GM18909 (cell line): ENCODE data around the gene MIA.
"Not testable (repeated sequence)": the region's sequence is repeated elsewhere in the genome, so short reads cannot be mapped to it uniquely, and the experiment has no call there.

ENCODE experiments used
- ATAC-seq: cut with Tn5 transposase; IDR thresholded peaks from one replicate; pipeline ENCODE4 v1.9.1; 2021; ENCODE audit warnings: mild to moderate bottlenecking; ENCODE audit not compliant: unreplicated experiment, poor library complexity

The MIA gene

DNA sequence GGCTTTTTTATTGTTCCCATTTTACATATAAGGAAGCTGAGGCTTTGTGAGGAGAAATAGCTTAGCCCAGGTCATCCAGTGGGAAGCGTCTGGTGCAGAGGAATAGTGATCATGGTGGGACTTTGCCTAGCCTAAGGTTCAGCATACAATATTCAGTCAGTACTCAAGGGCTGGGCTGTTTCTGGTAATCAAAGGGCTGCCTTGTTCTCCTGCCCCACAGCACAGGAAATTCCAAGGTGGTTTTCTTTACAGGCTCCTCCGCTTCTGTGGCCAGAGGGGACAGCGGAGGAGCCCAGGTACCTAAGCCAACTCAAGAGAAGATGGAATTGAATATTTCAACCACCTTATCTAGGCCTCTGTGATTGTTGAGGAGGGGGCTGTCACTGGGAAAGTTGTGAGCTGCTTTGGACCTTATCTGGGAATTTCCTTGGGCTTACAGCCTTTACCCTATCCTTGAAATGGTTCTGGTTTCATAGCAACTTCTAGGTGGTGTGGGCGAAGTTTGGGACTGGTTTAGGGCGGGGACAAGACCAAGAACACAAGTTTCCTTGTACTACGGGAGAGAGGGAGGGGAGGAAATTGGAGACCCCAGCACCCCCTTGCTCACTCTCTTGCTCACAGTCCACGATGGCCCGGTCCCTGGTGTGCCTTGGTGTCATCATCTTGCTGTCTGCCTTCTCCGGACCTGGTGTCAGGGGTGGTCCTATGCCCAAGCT, at the start of gene MIA:
Gene MIA, plus strand, starts transcription at position 606 of the 716 bp plus-strand sequence. Its CDS starts 22 bp downstream, at position 628.
- no peak for ATAC-seq

DNA sequence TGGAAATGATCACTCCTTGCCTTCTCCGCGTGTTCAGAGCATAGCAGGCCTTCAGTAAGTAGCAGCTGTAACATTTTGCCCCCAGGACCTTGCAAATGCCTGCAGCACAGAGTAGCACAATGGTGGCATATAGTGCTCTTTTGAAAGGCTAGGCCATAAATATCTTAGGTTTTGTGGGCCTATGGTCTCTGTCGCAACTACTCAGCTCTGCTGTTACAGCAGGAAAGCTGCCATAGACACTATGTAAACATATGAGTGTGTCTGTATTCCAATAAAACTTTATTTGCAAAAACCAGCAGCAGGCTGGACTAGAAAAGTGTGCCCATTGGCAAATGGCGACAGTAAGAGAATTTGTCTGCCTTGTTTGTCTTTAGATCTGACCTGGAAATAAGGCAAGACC, 49.0 kb upstream of the MIA start:
- ATAC-seq = no peak

DNA sequence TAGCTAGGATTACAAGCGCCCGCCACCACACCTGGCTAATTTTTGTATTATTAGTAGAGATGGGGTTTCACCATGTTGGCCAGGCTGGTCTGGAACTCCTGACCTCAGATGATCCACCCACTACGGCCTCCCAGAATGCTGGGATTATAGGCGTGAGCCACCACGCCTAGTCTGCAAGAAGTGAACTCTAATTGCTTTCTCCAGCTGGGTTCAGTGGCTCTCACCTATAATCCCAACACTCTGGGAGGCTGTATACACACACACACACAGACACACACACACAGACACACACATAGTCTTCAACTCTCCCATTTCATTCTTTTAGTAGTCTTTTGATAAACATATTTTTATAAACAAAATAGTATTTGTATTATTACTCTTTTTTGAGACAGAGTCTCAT, 45.3 kb upstream of the MIA start:
- ATAC-seq = not testable (repeated sequence)

DNA sequence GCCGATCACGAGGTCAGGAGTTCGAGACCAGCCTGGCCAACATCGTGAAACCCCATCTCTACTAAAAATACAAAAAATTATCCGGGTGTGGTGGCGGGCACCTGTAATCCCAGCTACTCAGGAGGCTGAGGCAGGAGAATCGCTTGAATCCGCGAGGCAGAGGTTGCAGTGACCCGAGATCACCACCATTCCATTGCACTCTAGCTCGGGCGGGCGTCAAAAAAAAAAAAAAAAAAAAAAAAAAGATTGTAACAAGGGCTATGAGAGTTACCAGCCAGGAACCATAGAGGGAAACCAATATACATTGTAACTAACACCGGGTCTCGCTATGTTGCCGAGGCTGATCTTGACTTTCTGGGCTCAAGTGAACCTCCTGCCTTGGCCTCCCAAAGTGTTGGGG, 43.0 kb upstream of the MIA start:
- ATAC-seq = not testable (repeated sequence)

DNA sequence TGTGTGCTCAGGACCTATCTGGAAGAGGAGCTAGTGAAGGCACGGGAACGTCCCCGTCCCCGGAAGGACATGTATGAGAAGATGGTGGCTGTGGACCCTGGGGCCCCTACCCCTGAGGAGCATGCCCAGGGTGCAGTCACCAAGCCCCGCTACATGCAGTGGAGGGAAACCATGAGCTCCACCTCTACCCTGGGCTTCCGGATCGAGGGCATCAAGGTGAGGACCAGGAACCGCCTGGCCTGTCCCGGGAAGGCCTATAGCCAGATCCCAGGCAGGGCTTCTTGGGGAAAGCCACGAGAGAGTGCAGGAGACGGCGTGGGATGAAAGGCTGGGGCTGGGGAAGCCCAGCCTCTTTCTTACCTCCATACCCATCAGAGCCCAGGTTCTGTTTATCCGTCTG, 42.2 kb upstream of the MIA start:
- ATAC-seq = no peak

DNA sequence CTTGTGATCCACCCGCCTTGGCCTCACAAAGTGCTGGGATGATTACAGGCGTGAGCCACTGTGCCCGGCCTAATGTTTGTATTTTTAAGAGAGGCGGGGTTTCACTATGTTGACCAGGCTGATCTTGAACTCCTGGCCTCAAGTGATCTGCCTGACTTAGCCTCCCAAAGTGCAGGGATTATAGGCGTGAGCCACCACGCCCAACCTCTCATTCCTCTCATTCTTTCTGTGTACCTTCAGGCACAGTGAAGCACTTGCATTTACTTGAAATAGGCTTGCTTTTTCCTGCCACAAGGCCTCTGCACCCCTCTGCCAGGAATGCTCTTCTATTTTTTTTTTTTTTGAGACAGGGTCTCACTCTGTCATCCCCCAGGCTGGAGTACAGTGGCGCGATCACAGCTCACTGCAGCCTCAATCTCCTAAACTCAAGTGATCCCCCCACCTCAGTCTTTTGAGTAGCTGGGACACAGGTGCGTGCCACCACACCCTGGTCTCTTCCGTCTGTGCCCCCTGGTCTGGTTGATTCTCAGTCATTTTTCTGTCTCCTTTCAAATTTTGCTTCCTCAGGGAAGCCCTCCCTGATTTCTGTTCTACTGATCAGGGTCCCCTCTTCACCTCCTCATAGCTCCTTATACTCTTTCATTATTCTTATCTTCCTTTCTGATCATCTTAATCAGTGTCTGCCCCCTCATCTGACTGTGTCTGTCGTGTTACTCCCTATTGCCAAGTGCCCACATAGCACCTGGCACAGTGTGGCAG, 40.1 kb upstream of the MIA start:
- ATAC-seq = no peak

DNA sequence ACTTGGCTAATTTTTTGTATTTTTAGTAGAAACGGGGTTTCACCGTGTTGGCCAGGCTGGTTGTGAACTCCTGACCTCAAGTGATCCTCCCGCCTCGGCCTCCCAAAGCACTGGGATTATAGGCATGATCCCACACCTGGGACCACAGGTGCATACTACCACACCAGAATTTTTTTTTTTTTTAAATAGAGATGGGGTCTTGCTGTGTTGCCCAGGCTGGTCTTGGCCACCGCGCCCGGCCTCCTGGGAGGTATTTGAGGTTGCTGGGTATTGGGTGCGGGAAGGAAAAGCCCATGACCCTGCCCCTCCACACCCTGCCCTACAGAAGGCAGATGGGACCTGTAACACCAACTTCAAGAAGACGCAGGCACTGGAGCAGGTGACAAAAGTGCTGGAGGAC, 38.7 kb upstream of the MIA start:
- ATAC-seq = no peak

DNA sequence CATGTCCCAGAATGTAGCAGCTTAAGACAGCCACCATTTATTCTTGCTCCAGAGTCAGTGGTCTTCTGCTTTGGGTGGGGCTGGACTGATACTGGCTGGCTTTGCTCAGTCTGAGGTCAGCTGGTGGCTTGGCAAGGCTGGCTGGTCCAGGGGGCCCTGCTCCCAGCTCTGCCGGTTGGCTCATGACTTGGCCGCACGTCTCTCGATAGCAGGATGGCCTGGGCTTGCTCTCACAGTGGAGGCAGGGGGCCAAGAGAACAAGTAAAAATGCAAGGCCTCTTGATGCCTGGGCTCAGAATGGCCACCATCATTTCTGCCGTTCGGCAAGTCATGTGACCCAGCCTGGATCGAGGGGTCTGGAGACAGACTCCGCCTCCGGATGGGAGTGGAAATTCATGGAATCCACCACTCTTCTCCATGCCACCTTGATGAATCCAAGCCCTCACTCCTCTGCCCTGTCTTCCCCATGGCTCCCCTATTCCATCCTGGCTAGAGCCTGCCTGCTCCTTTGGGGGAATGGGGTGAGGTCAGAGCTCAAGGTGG, 38.1 kb upstream of the MIA start:
- ATAC-seq = no peak

DNA sequence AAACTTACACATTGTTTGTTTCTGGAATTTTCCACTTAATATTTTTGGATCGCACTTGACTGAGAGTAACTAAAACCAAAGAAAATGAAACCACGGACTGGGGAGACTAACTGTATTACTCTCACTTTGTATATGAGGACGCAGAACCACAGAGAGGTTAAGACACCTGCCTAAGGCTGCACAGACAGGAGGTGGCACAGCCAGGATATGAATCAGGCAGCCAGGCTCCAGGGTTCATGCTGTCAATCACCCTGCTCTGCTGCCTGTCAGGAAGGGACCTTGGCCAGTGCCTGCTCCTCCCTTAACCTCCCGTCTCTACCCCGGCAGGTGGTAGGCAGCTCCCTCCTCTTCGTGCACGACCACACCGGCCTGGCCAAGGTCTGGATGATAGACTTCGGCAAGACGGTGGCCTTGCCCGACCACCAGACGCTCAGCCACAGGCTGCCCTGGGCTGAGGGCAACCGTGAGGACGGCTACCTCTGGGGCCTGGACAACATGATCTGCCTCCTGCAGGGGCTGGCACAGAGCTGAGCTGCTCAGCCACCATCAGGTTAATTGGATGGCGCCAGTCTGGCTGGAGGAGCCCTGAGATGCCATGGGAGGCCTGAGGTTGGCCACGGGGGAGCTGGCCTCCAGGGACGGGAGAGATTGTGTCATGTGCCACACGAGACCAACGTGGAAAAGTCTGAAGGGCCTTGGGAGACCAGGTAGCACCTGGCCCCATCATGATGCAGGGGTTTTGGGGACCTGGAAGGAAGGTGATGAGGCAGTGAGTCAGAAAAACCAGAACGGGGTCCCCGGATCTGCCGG, 36.1 kb upstream of the MIA start:
- ATAC-seq = no peak

DNA sequence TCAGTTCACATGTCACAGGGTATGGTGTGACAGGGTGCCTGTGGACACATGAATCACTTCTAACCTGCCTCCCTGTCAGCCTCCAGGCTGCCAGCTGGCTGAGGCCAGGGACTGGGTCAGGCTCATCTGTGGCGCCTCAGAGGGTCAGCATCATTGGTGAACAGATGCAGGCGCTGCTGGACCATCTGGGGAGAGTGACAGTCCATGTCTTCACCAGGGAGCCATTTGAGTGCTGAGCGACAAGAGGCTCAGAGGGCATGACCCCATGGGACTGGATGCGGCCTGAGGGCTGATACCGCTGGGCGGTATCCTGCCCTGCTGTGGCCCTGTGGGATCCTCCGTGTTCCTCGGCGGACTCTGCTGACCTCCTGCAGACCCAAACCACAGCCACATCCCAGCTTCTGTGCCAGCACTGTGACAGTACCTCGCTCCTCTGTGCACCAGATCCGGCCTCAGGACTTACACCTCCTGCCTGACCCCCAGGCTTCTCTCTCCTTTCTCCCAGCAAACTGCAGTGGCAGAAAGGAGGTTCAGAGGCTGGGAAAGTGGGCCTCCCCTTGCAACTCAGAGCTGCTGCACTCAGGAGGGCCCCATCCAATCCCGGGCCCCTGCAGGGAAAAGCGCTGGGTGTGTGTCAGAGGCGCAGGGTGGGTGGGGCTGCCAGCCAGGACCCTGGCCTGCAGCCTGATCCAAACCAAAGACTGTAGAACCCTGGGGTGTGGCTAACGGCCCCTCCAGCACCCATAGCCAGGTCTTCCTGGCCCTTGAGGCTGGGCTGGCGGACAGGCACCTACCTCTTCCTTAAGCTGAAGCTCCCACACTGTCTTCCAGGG, 35.2 kb upstream of the MIA start:
- ATAC-seq = no peak

DNA sequence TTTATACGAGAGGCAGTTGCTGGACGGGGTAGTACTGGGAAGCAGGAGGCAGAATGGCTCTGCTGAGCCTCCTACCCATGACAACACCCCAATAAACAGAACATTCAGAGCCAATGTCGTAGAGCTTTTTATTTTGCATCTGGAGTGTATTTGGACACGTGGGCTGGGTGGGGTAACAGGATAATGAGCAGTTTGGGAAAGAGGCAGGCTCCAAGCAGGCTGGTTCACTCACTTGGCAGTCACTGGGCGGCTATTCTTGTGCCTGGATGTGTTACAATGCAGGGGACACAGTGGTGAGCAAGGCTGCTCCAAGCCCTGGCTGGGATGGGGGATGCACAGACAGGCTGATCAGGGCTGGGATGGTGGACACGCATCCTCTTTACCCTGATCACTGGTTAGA, 34.6 kb upstream of the MIA start:
- ATAC-seq = no peak

DNA sequence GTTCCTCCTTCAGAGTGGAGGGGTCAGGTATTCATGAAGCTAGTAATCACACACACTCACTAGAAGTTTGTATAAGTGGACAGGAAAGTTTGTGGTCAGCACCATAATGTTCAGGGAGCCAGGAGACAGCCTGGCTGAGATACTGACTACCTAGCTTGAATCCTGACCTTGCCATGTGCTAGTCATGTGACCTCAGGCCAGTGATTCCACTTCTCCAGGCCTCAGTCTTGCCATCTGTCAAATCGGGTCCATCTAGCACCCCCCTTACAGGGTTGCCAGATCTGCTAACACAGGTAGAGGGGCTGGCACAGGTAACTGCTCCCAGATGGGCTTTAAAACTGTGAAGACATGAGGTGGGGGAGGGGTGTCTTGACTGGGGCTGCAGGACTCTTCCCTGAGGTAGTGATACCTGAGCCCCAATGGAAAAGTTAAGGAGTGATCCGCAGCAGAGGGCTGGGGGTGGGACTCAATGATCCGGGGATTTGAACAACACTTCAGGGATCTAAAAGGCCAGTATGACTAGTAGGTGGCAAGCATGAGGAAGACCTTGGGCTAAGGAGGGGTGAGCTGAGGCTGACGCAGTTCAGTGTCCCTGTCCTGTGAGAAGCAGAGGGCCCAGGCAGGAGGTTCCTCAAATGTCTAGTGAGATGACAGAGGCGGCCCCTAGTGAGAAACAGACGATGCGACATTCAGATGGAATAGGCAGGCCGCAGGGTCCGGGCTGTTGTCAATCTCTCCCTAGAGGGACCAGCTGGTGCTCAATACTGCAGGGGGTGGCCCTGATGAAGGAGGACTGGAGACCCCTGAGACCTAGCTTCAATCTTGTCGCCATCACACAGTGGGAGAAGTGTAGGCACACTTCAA, 33.6 kb upstream of the MIA start:
- ATAC-seq = no peak

DNA sequence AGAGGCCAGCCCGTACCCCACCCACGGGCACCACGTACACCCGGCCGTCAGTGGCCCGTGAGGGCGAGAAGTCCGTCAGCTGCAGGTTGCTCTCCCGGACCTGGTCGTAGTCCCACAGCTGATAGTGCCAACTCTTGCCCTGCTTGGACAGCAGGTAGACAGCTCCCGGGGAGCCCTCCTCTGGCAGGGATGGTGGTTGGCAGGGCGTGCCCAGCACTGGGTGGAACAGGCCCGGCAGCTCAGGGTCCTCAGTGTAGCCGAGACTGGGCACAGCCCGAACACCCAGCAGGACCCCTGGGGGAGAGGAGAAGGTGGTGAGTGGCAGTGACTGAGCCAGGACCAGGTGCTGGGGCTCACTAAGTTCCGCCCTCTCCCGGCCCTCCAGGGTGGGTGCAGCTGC, 32.8 kb upstream of the MIA start:
- ATAC-seq = no peak

DNA sequence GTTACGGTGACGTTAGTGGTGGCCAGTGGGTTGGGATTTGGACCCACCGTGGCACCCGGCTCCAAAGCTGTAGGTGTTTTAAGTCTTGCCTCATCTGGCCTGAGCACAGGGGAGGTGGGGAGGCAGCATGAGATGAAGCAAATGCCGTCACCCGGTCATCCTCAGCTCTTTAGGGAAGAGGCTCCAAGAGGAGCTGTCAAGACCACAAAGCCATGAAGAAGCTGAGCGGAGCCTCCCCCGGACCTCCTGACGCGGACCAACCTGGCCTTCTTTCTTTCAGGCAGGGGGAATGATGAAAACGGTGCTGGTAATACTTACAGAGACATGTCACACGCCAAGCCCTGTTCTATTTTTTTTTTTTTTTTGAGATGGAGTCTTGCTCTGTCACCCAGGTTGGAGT, 32.4 kb upstream of the MIA start:
- ATAC-seq = no peak

DNA sequence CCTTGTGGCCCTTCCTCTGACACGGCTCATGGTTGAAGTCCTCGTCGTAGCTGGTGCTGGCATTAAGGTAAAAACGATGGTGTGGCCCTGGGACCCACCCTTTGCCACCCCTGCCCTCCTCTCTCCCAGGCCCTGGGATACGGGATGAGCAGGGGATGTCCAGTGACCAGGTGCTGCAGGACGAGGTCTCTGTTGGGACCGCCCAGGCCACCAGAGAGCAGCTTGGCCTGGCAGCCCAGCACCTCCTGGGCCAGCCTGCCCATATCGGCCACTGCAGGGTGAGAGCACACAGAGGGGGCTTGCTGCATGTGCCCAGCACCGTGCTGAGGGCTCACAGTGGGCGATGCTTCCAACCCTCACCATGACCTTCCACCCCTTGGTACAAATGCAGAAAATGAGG, 31.4 kb upstream of the MIA start:
- no peak for ATAC-seq

DNA sequence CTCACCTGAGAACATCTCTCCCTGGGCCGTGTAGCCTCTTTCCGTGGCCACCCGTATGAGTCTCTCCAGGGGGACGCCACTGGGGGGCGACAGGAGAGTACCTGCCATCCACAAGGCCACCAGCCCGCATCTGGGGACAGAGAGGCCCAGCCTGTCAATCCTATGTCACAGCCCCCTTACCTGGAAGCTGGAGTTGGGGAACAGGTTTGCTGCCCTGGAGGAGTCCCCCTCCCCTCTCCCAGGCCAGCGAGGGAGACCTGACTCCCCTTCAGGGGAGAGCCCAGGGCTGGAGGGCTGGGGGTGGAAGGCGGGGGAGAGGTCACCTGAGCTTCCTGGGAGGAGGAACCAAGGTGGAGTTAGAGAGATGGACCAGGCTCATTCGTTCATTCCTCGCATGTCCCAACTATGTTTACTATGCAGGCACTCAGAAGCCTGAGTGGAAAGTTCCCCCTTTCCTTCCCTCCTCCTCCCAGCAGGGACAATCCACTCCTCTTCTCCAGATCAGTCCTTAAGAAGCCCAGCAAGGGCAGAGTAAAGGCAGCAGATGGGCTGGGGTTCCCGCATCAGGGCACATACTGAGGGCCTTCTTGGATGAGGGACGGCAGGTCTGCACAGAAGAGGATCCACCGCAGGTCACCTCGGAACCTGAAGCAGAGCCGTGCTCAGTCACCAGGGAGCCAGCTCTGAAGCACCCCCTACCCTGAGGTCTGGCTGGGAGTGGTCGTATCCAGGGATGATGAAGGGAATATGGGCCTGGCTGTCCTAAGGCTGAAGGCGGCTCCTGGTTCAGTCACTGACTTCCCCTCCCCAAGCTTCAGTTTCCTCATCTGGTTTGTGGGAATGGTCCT, 30.5 kb upstream of the MIA start:
- ATAC-seq = no peak

DNA sequence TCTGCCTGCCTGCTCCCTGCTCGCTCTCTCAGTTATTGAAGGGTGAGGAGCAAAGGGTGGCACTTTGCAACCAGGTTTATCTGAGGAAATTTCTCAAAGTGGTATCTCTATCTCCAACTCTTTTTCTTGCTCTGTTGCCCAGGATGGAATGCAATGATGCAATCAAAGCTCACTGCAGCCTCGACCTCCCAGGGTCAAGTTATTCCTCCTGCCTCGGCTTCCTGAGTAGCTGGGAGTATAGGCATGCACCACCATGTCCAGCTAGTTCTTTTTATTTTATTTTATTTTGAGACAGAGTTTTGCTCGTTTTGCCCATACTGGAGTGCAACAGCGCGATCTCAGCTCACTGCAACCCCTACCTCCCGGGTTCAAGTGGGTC, 29.9 kb upstream of the MIA start:
- no peak for ATAC-seq

DNA sequence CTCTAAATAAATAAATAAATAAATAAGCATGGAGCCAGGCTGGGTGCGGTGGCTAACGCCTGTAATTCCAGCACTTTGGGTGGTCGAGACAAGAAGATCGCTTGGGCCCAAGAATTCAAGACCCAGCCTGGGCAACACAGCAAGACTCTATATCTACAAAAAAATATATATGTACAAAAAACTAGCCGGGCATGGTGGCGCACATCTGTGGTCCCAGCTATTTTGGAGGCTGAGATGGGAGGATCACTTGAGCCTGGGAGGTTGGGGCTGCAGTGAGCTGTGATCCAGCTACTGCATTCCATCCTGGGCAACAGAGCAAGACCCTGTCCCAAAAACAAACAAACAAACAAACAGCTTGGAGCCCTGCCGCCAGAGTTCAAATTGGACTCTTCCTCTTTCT, 27.8 kb upstream of the MIA start:
- no peak for ATAC-seq
